ENCODE measurements around the gene FAM78B.

The FAM78B gene

DNA sequence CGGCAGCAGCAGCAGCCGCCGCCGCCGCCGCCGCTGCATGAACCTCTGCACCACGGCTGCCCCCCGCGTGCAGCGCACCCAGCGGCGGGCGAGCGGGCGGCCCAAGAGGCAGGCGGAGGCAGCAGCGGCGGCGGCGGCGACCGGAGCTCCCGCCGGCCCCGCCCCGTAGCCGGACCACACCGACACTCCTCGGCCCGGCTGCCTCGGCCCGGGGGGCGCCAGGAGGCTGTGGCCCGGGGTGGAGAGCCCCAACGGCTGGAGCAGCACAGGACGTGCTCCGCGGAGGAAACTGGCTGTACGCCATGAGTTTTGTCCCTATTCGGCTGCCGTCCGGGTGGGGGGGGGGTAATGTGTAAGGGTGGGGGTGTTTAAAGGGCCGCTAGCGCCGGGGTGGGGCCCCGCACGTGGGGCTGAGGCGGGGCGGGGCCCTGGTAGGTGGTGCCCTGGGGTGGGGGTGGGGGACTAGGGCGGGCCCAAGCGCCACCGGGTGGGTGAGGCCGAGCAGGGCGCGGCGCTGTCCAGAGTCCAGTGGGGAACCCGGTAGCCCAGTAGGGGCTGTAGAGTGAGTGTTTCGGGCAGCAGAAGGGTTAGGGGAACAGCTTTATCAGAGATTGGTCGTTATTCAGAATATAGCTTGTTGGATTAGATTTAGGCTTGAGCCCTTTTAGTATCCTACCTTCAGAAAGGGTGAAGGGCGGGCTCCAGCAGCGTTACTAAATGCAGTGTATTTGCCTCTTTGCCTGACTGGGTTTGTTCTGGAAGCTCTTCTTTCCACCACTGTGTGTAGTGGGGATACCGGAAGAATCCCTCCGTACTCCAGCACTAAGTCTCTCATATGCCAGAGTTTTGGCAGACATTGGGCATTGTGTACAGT, at the start of gene FAM78B:
FAM78B (minus strand) TSS at position 304 of the 874 bp plus-strand sequence. CDS start 753 bp downstream, outside the sequence.
- peak; percentile 57 for DNase-seq

DNA sequence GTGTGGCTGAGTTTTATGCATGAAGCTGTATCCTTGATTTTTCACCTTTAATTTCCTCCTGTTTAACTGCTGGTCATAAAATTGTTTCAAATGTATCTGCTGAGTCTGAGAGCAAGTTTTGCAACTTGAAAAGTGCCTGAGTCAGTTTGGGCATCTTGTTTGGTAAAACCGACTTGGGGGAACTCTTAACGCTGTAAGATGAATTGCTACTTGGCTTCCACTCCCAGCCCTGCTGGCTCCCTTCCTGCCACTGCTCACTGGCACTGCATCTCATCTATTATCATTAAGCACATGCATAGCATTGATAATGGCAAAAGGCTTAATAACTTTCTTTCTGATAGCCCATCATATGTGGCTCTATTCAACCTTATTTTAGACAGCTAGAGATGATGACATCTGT, 35.7 kb upstream of the FAM78B start:
- DNase-seq: no peak

- no peak for DNase-seq
These were observed 33.9 kb upstream of the FAM78B start for GRCh38 chr1:166200743-166201142.

DNA sequence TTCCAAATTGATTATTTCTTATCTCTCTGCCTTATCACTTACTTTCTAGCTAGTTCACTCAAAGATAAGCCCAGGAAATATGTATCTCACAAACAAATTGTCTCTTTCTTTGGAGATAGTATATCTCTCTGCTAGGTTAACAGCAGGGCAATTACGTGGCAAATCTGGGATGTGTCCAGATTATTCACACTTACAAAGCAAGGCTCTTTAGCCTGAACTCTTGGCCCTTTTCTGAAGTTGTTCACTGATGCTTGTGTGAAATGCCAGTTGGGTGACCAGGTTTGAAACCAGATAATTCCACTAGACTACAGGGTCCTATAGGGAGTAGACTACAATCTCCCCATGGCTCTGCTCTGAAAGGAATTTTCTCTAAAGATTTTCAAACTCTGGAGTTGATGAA, 30.8 kb upstream of the FAM78B start:
- no peak for DNase-seq

GRCh38 chr1:166197141-166197540, 30.3 kb upstream of the FAM78B start:
- no peak for DNase-seq

- no peak for DNase-seq
These were observed 26.4 kb upstream of the FAM78B start for GRCh38 chr1:166193057-166193698.

- DNase-seq: no peak
These were observed 23.6 kb upstream of the FAM78B start for GRCh38 chr1:166190400-166190799.

DNA sequence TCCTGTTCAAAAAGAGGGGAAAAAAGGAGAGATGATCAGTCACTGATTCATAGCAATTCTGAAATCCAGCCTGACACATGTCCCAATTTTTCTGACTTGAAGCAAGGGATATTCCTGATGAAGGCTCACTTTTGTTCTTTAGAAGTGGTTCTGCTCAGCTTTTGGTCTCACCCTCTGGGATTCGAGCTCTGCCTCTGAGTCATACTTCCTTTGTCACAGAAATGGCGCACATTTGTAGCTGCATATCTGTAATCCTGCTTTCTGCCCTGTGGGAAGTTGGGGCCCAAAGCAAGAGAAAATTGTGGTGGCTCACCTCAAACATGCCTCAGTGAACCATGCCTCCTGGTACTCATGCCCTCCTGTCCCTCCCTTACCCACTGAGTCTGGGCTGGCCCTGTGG, 22.3 kb upstream of the FAM78B start:
- DNase-seq: no peak

- no peak for DNase-seq
These were observed 18.7 kb upstream of the FAM78B start for GRCh38 chr1:166185526-166185925.

DNA sequence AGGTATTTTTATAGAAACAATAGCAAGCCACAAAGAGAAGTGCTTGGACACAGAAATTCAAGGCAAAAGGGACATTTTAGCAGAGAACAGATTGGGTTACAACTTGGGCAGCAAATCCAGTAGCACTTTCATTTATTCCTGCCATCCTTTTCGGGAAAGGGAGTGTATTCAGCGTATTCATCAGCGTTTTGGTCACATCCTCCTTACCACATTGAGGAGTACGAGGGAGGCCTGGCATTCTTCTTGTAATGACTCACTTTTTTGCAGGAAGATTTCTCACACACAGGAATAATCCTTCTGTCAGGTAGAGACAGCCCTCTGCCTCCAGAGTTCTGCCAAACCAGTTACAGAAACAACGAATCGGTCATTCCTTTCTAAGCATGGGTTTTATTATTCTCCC, 18.1 kb upstream of the FAM78B start:
- DNase-seq: no peak

- DNase-seq: no peak
These were observed 17.2 kb upstream of the FAM78B start for GRCh38 chr1:166184012-166184411.

DNA sequence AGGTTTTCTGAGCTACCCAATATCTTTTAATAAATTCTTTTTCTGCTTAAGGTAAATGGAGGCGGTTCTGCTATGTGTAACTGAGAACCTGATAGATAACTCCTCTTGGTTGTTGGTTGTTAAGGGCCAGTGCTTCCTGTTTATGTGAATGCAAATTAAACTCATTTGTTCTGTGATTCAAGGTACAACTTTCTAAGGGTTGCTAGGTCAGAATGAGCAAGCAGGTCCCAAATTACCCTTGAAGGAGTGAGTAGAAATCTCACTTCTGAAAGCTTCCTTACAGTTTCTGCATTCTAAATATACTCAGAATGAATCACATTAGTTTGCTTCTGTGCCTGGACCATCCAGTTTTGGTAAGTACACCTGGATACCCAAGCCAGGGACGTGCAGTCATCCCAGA, 15.5 kb upstream of the FAM78B start:
- DNase-seq: no peak

- no peak for DNase-seq
These were observed 9.6 kb upstream of the FAM78B start for GRCh38 chr1:166176416-166176815.

- DNase-seq: no peak
These were observed 8.2 kb upstream of the FAM78B start for GRCh38 chr1:166175032-166175431.

- no peak for DNase-seq
These were observed 7.3 kb upstream of the FAM78B start for GRCh38 chr1:166174108-166174507.

DNA sequence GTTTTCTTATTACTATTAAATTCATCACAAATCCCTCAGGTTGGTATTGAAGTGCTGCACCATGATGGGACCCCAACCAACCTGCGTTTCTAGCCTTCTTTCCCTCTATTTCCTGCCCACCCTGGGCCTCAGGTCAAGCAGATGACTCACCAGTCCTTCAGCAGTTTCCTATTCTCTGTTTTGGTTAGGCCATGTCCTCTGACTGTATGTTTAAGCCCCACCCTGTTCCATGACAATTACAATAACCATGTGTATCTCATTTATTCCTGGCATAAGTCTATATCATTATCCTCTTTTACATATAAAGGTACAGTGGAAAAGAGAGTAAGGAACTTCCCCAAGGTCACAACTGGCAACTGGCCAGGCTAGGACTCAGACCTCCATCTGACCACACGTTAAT, 5.3 kb upstream of the FAM78B start:
- no peak for DNase-seq

DNA sequence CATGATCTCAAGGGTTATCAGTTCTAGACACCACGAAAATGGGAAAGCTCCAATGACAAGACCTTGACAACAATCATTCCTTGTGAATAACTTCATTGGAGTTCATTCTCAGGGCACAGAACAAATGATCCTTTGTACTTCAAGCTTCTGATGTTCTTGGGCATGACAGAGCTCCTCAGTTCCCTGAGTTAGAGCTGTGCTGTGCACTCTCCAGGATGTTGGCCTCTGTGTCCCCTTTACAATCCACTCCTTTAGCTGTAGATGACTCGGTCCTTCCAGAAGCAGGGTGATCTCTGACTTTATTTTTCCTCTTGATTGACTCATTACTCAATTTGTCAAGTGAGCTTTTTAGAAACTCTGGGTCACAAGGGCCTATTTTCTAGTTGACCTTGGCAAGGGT, 3.9 kb upstream of the FAM78B start:
- DNase-seq: no peak

DNA sequence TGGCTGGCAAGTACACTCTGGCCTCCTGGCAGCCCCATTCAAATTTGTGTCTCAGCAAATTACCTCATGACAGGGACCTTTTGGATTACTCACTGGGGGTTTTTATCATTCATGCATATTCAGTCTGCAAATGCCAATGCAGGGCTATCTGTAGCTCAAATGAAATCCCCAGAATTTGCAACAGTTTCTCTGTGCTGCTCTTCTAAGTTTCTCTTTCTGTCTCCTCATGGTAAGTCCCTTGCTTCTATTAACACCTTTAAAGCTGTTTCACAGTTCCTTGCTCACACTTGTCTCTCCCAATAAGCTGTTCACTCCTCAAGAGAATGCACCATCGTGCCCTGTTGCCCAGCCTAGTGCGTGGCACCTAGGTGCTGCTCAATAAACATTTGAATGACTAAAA, 3.3 kb upstream of the FAM78B start:
- no peak for DNase-seq

- DNase-seq: no peak
These were observed 2.4 kb upstream of the FAM78B start for GRCh38 chr1:166169182-166169581.

GRCh38 chr1:166167572-166167925, 748 bp upstream of the FAM78B start:
- DNase-seq: no peak

DNA sequence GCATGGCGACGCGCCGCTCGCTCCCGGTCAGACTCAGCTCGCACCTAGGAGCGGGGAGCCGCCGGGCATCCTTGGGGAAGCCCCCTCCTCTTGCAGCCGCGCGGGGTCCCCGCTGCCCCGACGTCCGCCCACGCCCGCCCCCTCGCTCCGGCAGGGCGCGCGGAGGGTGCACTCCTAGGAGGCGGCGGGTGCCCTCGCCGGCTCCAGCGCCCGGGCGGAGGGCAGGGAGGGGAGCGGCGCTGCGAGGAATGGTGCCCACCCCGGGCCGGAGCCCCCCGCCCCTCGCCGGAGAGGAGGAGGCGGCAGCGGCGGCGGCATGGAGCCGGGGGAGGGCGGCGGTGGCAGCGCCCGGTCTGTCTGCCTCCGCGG, 488 bp downstream of the FAM78B start:
- DNase-seq: no peak

DNA sequence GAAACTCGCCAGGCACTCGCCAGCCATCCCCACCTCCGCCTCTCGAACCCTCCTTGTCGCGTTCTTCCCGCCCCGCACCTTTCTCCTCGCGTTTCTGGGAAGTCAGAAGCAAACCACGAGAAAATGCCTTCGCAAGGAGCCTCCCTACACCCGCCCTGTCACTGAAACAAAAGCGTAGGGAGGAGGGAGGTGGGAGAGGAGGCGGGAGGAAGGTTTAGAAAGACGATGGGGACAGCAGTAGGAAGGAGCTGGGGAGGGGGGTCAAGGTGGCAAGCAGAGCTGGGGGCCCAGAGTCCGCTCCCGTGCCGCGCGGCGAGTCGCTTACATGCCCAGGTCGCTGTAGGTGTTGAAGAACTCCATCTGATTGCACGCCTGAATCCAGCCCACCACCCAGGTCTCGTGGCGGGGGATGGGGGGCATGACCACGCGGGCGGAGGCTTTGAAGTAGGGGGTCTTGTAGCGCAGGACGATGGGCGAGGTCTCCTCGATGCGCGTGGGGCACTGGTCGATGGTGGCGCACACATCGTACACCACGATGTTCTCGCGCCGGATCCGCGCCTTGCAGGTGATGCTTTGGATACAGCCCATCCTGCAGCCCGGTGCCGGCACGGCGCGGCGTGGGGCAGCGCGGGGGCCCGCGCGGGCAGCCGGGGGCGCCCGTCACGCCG, 1.0 kb downstream of the FAM78B start:
- no peak for DNase-seq

DNA sequence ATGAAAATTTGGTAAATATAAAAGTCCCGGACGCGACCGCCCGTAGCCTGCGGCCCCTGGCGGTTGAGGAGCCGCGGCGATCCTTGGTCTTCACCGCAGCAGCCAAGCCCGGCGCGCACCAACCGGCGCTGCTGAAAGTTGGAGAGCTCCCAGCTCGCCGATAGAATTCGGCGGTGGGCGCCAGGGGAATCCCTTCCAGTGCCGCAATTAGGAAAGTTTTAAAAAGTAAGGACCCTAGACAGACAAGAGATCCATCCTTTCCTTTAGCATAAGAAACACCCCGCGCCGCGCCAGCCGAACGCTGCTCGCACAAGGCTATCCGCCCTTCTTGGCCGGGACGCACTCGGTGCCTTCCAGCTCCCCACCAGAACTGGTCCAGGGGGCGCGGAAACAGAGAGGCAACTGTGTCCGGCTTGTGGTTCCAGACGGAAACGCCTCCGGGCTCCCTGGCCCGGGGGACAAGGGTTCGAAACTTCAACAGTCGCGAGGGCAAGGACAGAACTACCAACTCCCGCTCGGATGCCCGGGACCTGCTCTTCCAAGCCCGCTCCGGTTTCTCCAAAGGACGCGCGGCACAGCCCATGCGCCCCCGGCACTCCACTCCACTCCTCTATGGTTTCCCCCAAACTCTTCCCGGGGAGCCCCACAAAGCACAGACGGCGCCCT, 1.7 kb downstream of the FAM78B start:
- DNase-seq: no peak

DNA sequence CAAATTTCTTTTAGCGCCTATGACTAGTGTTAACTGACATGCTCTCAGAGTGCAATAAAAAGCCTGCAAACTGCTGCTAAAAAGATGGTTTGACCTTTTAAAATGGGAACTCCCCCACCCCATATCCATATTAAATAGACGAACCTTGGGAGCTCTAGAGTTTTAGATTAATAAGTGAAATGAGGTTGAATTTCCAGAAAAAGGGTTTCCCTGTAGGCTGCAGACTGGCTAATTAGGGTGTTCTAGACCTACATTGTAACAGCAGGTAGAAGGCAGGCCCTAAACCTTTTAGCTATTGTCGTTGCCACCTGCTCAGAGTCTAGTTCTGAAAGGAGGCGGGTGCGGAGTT, 2.2 kb downstream of the FAM78B start:
- DNase-seq: no peak
